Right lobe of liver (tissue), 4 donors: ENCODE results near the gene MYL10.

Source experiments
- CTCF ChIP-seq, 4 donors: fragments of 200-600 bp in 3 of 4; fragments of 450-650 bp in 1 of 4; IDR thresholded peaks; one replicate each; pipeline versions ENCODE4 v1.5.1 to v1.8.0; 2016 to 2022; ENCODE audit warnings: antibody characterized with exemption in 4 of 4, mild to moderate bottlenecking in 2 of 4
- POLR2A ChIP-seq: fragments of 450-650 bp; IDR thresholded peaks from one replicate; pipeline ENCODE4 v1.6.1; 2017; ENCODE audit warnings: antibody characterized with exemption, mild to moderate bottlenecking
- donor health status: DM: no; HTN: no; CAD: no.
- donor health status: DM: no; HTN: no; CAD: no.
- donor health status: DM: no; HTN: yes; CAD: no.

GRCh38 chr7:101668726-101669125 is 39.6 kb upstream of the MYL10 start:
- TF ChIP-seq CTCF (IDR thresholded peaks at IDR 0.05), result no peak
- no peak for TF ChIP-seq POLR2A
